ENCODE results near the gene KIAA1328.

KIAA1328 gene

GRCh38 chr18:36888778-36889177 is 59.9 kb downstream of the KIAA1328 start:
- H3K4me3 ChIP-seq (ENCODE audit: control insufficient read depth, low read depth, low read length) = no peak overlapping the region
- DNase-seq (ENCODE audit: low read depth) = no peak
- TF ChIP-seq CTCF (IDR thresholded peaks at IDR 0.05; ENCODE audit: control insufficient read depth, insufficient read depth, low read depth, low read length, missing control alignments) = no peak

- TF ChIP-seq CTCF (IDR thresholded peaks at IDR 0.05; ENCODE audit: control insufficient read depth, insufficient read depth, low read depth, low read length, missing control alignments) = no peak
- H3K4me3 ChIP-seq (ENCODE audit: control insufficient read depth, low read depth, low read length) = no peak overlapping the region
- DNase-seq (ENCODE audit: low read depth) = no peak
Measured at GRCh38 chr18:36889321-36889720, 60.4 kb downstream of the KIAA1328 start.

- no peak overlapping the region for H3K4me3 ChIP-seq (ENCODE audit: control insufficient read depth, low read depth, low read length)
- no peak for TF ChIP-seq CTCF (IDR thresholded peaks at IDR 0.05; ENCODE audit: control insufficient read depth, insufficient read depth, low read depth, low read length, missing control alignments)
- no peak for DNase-seq (ENCODE audit: low read depth)
Measured at GRCh38 chr18:36889742-36890141, 60.8 kb downstream of the KIAA1328 start.

- no peak for DNase-seq (ENCODE audit: low read depth)
- no peak overlapping the region for H3K4me3 ChIP-seq (ENCODE audit: control insufficient read depth, low read depth, low read length)
- no peak for TF ChIP-seq CTCF (IDR thresholded peaks at IDR 0.05; ENCODE audit: control insufficient read depth, insufficient read depth, low read depth, low read length, missing control alignments)
Measured at GRCh38 chr18:36890598-36890997, 61.7 kb downstream of the KIAA1328 start.

- no peak for DNase-seq (ENCODE audit: low read depth)
- no peak for TF ChIP-seq CTCF (IDR thresholded peaks at IDR 0.05; ENCODE audit: control insufficient read depth, insufficient read depth, low read depth, low read length, missing control alignments)
Measured at GRCh38 chr18:36893227-36893626, 64.3 kb downstream of the KIAA1328 start.

GRCh38 chr18:36895606-36896005 is 66.7 kb downstream of the KIAA1328 start:
- no peak overlapping the region for H3K4me3 ChIP-seq (ENCODE audit: control insufficient read depth, low read depth, low read length)
- no peak for TF ChIP-seq CTCF (IDR thresholded peaks at IDR 0.05; ENCODE audit: control insufficient read depth, insufficient read depth, low read depth, low read length, missing control alignments)
- DNase-seq (ENCODE audit: low read depth) = no peak

More at GRCh38 chr18:36893227-36893626, 64.3 kb downstream of the KIAA1328 start:
- H3K4me3 ChIP-seq (ENCODE audit: control insufficient read depth, low read depth, low read length) = no peak overlapping the region

- DNase-seq (ENCODE audit: low read depth) = no peak
- H3K4me3 ChIP-seq (ENCODE audit: control insufficient read depth, low read depth, low read length) = no peak overlapping the region
- no peak for TF ChIP-seq CTCF (IDR thresholded peaks at IDR 0.05; ENCODE audit: control insufficient read depth, insufficient read depth, low read depth, low read length, missing control alignments)
Measured at GRCh38 chr18:36897253-36897652, 68.3 kb downstream of the KIAA1328 start.
